Activated T-cell treated with anti-CD3 and anti-CD28 coated beads for 4 hours (primary cell): ENCODE measurements around the gene LRRTM3.

Experiments
- DNase-seq: peaks from one replicate; pipeline ENCODE4 v3.0.0-alpha.2; 2020

The LRRTM3 gene

DNA sequence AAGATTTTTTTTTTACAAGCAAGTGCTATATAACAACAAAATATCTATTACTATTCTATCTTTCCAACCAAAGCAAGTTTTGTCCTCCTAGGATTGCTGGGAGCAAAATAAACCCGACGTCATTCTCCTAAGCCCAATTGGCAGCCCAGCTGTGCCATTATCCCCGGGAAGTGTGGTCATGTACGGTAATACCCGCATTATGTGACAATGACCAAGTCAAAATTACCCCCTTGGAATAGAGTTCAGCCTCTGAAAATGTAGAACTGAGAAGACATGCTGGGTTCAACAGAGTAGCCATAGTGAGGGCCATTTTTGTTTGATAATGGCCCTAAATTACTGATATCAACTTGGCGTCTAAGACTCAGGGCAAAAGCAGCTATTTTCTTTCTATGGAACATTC lies 215.5 kb downstream of the LRRTM3 start:
- DNase-seq = no peak

DNA sequence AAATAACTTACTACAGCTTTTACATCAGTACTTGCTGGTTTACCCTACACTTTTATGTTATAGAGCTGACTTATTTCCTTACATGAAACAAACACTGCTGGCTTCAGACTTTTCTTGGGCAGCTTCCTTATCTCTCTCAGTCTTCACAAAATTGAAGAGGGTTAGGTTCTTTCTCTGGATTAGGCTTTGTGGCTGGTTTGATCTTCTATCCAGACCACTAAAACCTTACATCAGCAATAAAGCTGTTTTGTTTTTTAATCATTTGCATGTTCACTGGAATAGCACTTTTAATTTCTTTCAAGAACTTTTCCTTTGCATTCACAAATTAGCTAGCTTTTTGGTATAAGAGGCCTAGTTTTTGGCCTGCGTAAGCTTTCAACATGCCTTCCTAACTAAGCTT lies 218.7 kb downstream of the LRRTM3 start:
- no peak for DNase-seq
